RPMI7951 (cell line): Measurements from ENCODE around the gene EPM2A. TPM values are rescaled to one million over a fixed set of nuclear protein-coding genes. Genes with fewer than 3 reads are reported as not detected.

Experiments
- DNase-seq: peaks from one replicate; pipeline ENCODE4 v3.0.0-alpha.2; 2012; ENCODE audit warnings: low read depth
- total RNA-seq: library from RNA; depleted of rRNA; stranded (reverse); fragments of >200 nt; shearing (Covaris generic); gene quantifications from 2 replicates; pipeline ENCODE4 v1.2.3, GENCODE V29; 2014; rRNA removed

The EPM2A gene
- total RNA-seq, 1 experiment from 2014 or later = 7.1 TPM

- no peak for DNase-seq
Observed at GRCh38 chr6:145603424-145603833, 131.9 kb downstream of the EPM2A start.

GRCh38 chr6:145602726-145603326 is 132.5 kb downstream of the EPM2A start:
- no peak for DNase-seq

GRCh38 chr6:145601397-145601796 is 133.9 kb downstream of the EPM2A start:
- no peak for DNase-seq

GRCh38 chr6:145600299-145600698 is 135.0 kb downstream of the EPM2A start:
- DNase-seq = no peak

GRCh38 chr6:145588981-145589380 is 146.3 kb downstream of the EPM2A start:
- no peak for DNase-seq

GRCh38 chr6:145587334-145587733 is 148.0 kb downstream of the EPM2A start:
- DNase-seq = no peak

GRCh38 chr6:145583753-145584152 is 151.6 kb downstream of the EPM2A start:
- DNase-seq = no peak

Other genes starting within 250 kb of the EPM2A start
- gene FBXO30, start 79.3 kb upstream of the EPM2A start, total RNA-seq = 9.2 and 12.1 TPM in 2 replicates
- gene SHPRH, start 228.8 kb upstream of the EPM2A start, total RNA-seq = 8.3 and 10.5 TPM in 2 replicates